Trophoblast cell (in vitro differentiated cells and primary cell): ENCODE measurements around the gene MLST8.

Experiments used
- DNase-seq, 2 donors: peaks; one replicate each; pipeline ENCODE4 v3.0.0-alpha.2; 2016
- H2AFZ ChIP-seq: 2 replicates; pipeline ENCODE4 v1.6.1; 2013; ENCODE audit warnings: low read length, moderate library complexity, mild to moderate bottlenecking; ENCODE audit not compliant: insufficient read depth, poor library complexity
- H2AK5ac ChIP-seq: 2 replicates; pipeline ENCODE4 v1.6.1; 2013; ENCODE audit warnings: mild to moderate bottlenecking, low read length
- H2BK120ac ChIP-seq: 2 replicates; pipeline ENCODE4 v1.6.1; 2013; ENCODE audit warnings: low read length, mild to moderate bottlenecking, moderate library complexity; ENCODE audit not compliant: insufficient read depth, poor library complexity
- H2BK12ac ChIP-seq: 2 replicates; pipeline ENCODE4 v1.6.1; 2013; ENCODE audit warnings: mild to moderate bottlenecking, low read length, moderate library complexity
- H2BK5ac ChIP-seq: 2 replicates; pipeline ENCODE4 v1.6.1; 2013; ENCODE audit warnings: low read length, low read depth, moderate library complexity, mild to moderate bottlenecking; ENCODE audit not compliant: poor library complexity
- H3K14ac ChIP-seq: 2 replicates; pipeline ENCODE4 v1.6.1; 2013; ENCODE audit warnings: mild to moderate bottlenecking, low read length
- H3K18ac ChIP-seq: 2 replicates; pipeline ENCODE4 v1.6.1; 2013; ENCODE audit warnings: mild to moderate bottlenecking, low read length
- H3K23ac ChIP-seq: 2 replicates; pipeline ENCODE4 v1.6.1; 2013; ENCODE audit warnings: low read length
- H3K27ac ChIP-seq: 2 replicates; pipeline ENCODE4 v1.5.1; 2013; ENCODE audit warnings: low read depth, mild to moderate bottlenecking, inconsistent platforms, low read length, moderate library complexity
- H3K27me3 ChIP-seq: 2 replicates; pipeline ENCODE4 v1.6.1; 2013; ENCODE audit warnings: inconsistent platforms, mild to moderate bottlenecking, low read length, moderate library complexity; ENCODE audit not compliant: insufficient read depth
- H3K36me3 ChIP-seq, 2 experiments: 1 replicate in 1 of 2; 2 replicates in 1 of 2; pipeline ENCODE4 v1.6.1; 2013; ENCODE audit warnings: low read length in 2 of 2, mild to moderate bottlenecking in 2 of 2, moderate library complexity in 1 of 2; ENCODE audit not compliant: insufficient read depth in 2 of 2, control insufficient read depth in 1 of 2
- H3K4ac ChIP-seq: 2 replicates; pipeline ENCODE4 v1.6.1; 2013; ENCODE audit warnings: low read depth, mild to moderate bottlenecking, low read length, moderate library complexity
- H3K4me1 ChIP-seq, 2 experiments: 1 replicate in 1 of 2; 2 replicates in 1 of 2; pipeline ENCODE4 v1.6.1; 2013; ENCODE audit warnings: low read length in 2 of 2, mild to moderate bottlenecking in 2 of 2, moderate library complexity in 1 of 2; ENCODE audit not compliant: insufficient read depth in 2 of 2, control insufficient read depth in 1 of 2
- H3K4me2 ChIP-seq: 2 replicates; pipeline ENCODE4 v1.6.1; 2013; ENCODE audit warnings: inconsistent platforms, mild to moderate bottlenecking, low read length, moderate library complexity
- H3K4me3 ChIP-seq: 2 replicates; pipeline ENCODE4 v1.5.1; 2013; ENCODE audit warnings: mild to moderate bottlenecking, low read depth, low read length, inconsistent platforms
- H3K79me1 ChIP-seq: one replicate; pipeline ENCODE4 v1.6.1; 2013; ENCODE audit warnings: low read length
- H3K79me2 ChIP-seq: 2 replicates; pipeline ENCODE4 v1.6.1; 2013; ENCODE audit warnings: low read length, mild to moderate bottlenecking; ENCODE audit not compliant: control insufficient read depth, insufficient read depth, poor library complexity
- H3K9ac ChIP-seq: 2 replicates; pipeline ENCODE4 v1.6.1; 2013; ENCODE audit warnings: mild to moderate bottlenecking, low read length
- H3K9me3 ChIP-seq: 2 replicates; pipeline ENCODE4 v1.6.1; 2013; ENCODE audit warnings: low read depth, mild to moderate bottlenecking, control low read depth, inconsistent platforms, low read length; ENCODE audit not compliant: insufficient read depth
- H4K12ac ChIP-seq: 2 replicates; pipeline ENCODE4 v1.6.1; 2013; ENCODE audit warnings: low read depth, mild to moderate bottlenecking, low read length, moderate library complexity
- H4K8ac ChIP-seq: 2 replicates; pipeline ENCODE4 v1.6.1; 2013; ENCODE audit warnings: low read depth, mild to moderate bottlenecking, low read length, moderate library complexity
- H4K91ac ChIP-seq: one replicate; pipeline ENCODE4 v1.6.1; 2013; ENCODE audit warnings: low read depth, mild to moderate bottlenecking, low read length, moderate library complexity
- WGBS: extraction: QIAGEN DNeasy Blood & Tissue Kit; methylation state at CpG from one replicate; pipeline ENCODE4 v1.1.7; 2013; ENCODE audit warnings: missing lambda C conversion rate; ENCODE audit not compliant: insufficient read length, insufficient coverage; ENCODE audit errors: extremely low coverage; 5-methylcytosine and 5-hydroxymethylcytosine counted together

MLST8 gene

GRCh38 chr16:2243781-2244180 lies 38.5 kb downstream of the MLST8 start:
- Histone ChIP-seq H3K18ac (no peak overlapping the region), H4K8ac (no peak overlapping the region), H3K4me1 (no peaks in the 10 kb centered on the region), H2BK120ac (no peak overlapping the region), H3K4me3 (no peak overlapping the region), H3K4ac (no peak overlapping the region), H3K27me3 (no peaks in the 10 kb centered on the region), H3K79me1 (no peaks in the 10 kb centered on the region), H4K91ac (no peak overlapping the region), H3K36me3 (peaks cover 56 to 57% of the 10 kb centered on the region in 2 experiments), H3K9me3 (no peaks in the 10 kb centered on the region), H3K9ac (no peak overlapping the region), H4K12ac (no peak overlapping the region), H3K4me2 (no peak overlapping the region), H3K27ac (no peak overlapping the region), H3K14ac (no peak overlapping the region), H2BK5ac (no peak overlapping the region), H3K79me2 (no peaks in the 10 kb centered on the region), H2BK12ac (no peak overlapping the region), H2AK5ac (no peak overlapping the region), H3K23ac (no peak overlapping the region), H2AFZ (no peak overlapping the region)
- no peak for DNase-seq
- WGBS: no CpG with 5 or more reads among the region's 11 CpGs

- Histone ChIP-seq H4K8ac (no peak overlapping the region), H3K4ac (no peak overlapping the region), H2AK5ac (no peak overlapping the region), H2BK12ac (no peak overlapping the region), H4K91ac (no peak overlapping the region), H3K4me3 (no peak overlapping the region), H3K14ac (no peak overlapping the region), H3K9me3 (no peaks in the 10 kb centered on the region), H3K4me1 (no peaks in the 10 kb centered on the region), H3K4me2 (no peak overlapping the region), H3K36me3 (peaks cover 56 to 57% of the 10 kb centered on the region in 2 experiments), H3K27me3 (no peaks in the 10 kb centered on the region), H3K27ac (no peak overlapping the region), H3K18ac (no peak overlapping the region), H3K9ac (no peak overlapping the region), H2BK5ac (no peak overlapping the region), H3K79me2 (no peaks in the 10 kb centered on the region), H3K79me1 (no peaks in the 10 kb centered on the region), H2BK120ac (no peak overlapping the region), H4K12ac (no peak overlapping the region), H2AFZ (no peak overlapping the region), H3K23ac (no peak overlapping the region)
- no CpG with 5 or more reads among the region's 17 CpGs for WGBS
- DNase-seq: no peak
Observed at GRCh38 chr16:2244301-2244700, 39.0 kb downstream of the MLST8 start.

- Histone ChIP-seq H3K9ac (no peak overlapping the region), H2AK5ac (no peak overlapping the region), H2BK120ac (no peak overlapping the region), H3K4me2 (no peak overlapping the region), H3K36me3 (peaks cover 50 to 51% of the 10 kb centered on the region in 2 experiments), H4K8ac (no peak overlapping the region), H2BK5ac (no peak overlapping the region), H3K14ac (no peak overlapping the region), H3K4me3 (no peak overlapping the region), H3K18ac (no peak overlapping the region), H3K27me3 (no peaks in the 10 kb centered on the region), H4K91ac (no peak overlapping the region), H3K79me1 (no peaks in the 10 kb centered on the region), H2BK12ac (no peak overlapping the region), H2AFZ (no peak overlapping the region), H3K27ac (no peak overlapping the region), H3K4ac (no peak overlapping the region), H3K9me3 (no peaks in the 10 kb centered on the region), H3K23ac (no peak overlapping the region), H3K79me2 (peaks cover under 1% of the 10 kb centered on the region), H3K4me1 (peaks cover under 1% of the 10 kb centered on the region in 2 experiments), H4K12ac (no peak overlapping the region)
- no CpG with 5 or more reads among the region's 30 CpGs for WGBS
- DNase-seq: no peak
Observed at GRCh38 chr16:2244926-2245795, 39.9 kb downstream of the MLST8 start.

GRCh38 chr16:2246301-2246885 lies 41.1 kb downstream of the MLST8 start:
- no peak for DNase-seq
- WGBS: no CpG with 5 or more reads among the region's 18 CpGs

More at GRCh38 chr16:2246301-2246885, 41.1 kb downstream of the MLST8 start:
- Histone ChIP-seq H3K4me2 (no peak overlapping the region), H3K79me1 (peaks cover 3% of the 10 kb centered on the region), H3K4me1 (peaks cover 4% of the 10 kb centered on the region in 2 experiments), H3K79me2 (peaks cover 5% of the 10 kb centered on the region), H2BK120ac (no peak overlapping the region), H3K27me3 (no peaks in the 10 kb centered on the region), H3K27ac (no peak overlapping the region), H4K8ac (no peak overlapping the region), H4K12ac (peak overlapping the region; percentile 32), H3K36me3 (peaks cover 50 to 51% of the 10 kb centered on the region in 2 experiments), H3K23ac (no peak overlapping the region), H3K9ac (no peak overlapping the region), H2BK5ac (no peak overlapping the region), H3K18ac (no peak overlapping the region), H3K9me3 (no peaks in the 10 kb centered on the region), H3K4ac (no peak overlapping the region), H3K4me3 (no peak overlapping the region), H2AFZ (no peak overlapping the region), H2AK5ac (no peak overlapping the region), H3K14ac (no peak overlapping the region), H4K91ac (no peak overlapping the region), H2BK12ac (no peak overlapping the region)
